ENCODE results near the gene TIFAB. TPM values are rescaled to one million over a fixed set of nuclear protein-coding genes. Genes with fewer than 3 reads are reported as not detected.

Gene TIFAB
- total RNA-seq, 4 donors from 2014 or later, result 0.08 TPM; not detected in 3

DNA sequence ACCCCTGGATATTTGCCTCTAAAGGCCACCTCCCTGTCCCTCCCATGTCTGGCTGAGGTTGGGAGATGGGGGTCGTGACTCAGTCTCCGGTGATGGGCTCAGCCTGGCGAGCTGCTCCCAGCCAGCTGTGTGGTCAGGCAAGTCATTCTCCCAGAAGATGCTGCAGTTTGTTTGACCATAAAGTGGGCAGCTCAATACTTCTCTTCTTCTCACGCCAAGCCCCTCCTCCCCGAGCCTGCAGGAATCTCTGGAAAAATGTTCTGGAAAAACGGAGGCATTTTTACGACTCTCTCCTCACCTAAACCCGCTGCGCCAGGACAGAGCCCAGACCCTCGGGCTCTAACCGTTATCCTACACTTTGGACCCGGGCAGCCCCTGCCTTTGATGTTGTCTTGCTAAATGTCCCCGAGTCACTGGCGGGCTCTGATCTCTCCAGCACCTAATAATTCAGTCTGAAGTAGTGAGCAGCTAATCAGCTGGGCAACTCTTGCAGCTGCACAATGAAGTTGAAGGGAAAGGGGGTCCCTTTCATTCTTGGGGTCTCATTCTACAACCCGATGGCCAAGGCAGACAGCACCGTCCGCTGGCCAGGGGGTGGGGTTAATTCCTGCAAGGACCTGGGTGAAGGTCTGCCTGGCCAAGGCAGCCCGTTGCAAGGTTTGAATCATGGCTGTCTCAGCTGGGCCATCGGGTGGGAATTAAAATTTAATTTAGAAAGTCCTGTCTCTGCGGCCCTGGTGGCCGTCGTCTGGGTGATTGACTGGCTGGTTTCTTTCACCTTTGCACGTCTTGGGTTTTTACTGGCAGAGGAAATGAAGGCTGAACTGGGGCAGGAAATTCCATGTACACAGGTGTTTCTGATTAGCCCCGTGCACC is 17.3 kb downstream of the TIFAB start:
- H3K9me3 ChIP-seq, result no peaks in the 10 kb centered on the region
- H3K27me3 ChIP-seq, result peaks cover 27% of the 10 kb centered on the region
- H3K4me3 ChIP-seq, result no peak overlapping the region
- peaks cover 13% of the 10 kb centered on the region for H3K4me1 ChIP-seq
- no peaks in the 10 kb centered on the region for H3K36me3 ChIP-seq
- no peak for DNase-seq (ENCODE audit: low spot score in 2 of 2)
- TF ChIP-seq CTCF (IDR thresholded peaks at IDR 0.05) (no peak), EP300 (IDR thresholded peaks at IDR 0.05) (no peak), POLR2AphosphoS5 (IDR thresholded peaks at IDR 0.05) (no peak)
- H3K27ac ChIP-seq, result no peak overlapping the region
- WGBS, result 66% methylated on average over 15 of the region's 24 CpGs

- Histone ChIP-seq H3K4me3 (no peak overlapping the region), H3K27ac (no peak overlapping the region), H3K4me1 (peaks cover 12% of the 10 kb centered on the region), H3K36me3 (no peaks in the 10 kb centered on the region), H3K9me3 (peaks cover 1% of the 10 kb centered on the region), H3K27me3 (peaks cover 29% of the 10 kb centered on the region)
- TF ChIP-seq CTCF (IDR thresholded peaks at IDR 0.05), result no peak
- TF ChIP-seq POLR2A (IDR thresholded peaks at IDR 0.05), result no peak
- TF ChIP-seq POLR2AphosphoS5 (IDR thresholded peaks at IDR 0.05), result no peak
- 82% methylated on average over 12 of the region's 12 CpGs for WGBS
- DNase-seq (ENCODE audit: low spot score in 2 of 2), result no peak
Observed at GRCh38 chr5:135433681-135434426, 18.3 kb downstream of the TIFAB start.

DNA sequence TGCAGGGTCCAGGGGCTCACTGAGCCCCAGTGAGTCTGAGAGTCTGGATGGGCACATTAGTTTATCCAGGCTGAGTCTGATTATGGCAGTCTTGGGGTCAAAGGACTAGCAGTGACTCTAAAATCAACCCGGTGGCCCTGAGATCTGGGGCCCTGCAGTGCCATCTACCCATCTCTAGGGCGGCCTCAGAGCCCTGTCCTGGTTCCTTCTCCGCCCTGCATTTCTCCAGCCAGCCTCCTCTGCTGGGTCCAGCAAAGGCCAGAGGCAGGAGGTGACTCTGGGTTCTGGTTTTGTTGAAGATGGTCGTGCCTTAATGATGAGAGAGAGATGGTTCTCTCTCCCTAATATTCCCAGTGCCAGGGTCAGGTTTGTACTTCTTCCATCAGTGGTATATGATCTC is 20.0 kb downstream of the TIFAB start:
- WGBS, result 86% methylated on average over 2 of the region's 4 CpGs
- Histone ChIP-seq H3K4me3 (no peak overlapping the region), H3K27ac (no peak overlapping the region), H3K9me3 (peaks cover 7% of the 10 kb centered on the region), H3K4me1 (no peaks in the 10 kb centered on the region), H3K27me3 (peaks cover 27% of the 10 kb centered on the region), H3K36me3 (no peaks in the 10 kb centered on the region)
- TF ChIP-seq CTCF (IDR thresholded peaks at IDR 0.05) (no peak), POLR2AphosphoS5 (IDR thresholded peaks at IDR 0.05) (no peak), POLR2A (IDR thresholded peaks at IDR 0.05) (no peak), EP300 (IDR thresholded peaks at IDR 0.05) (no peak)
- DNase-seq (ENCODE audit: low spot score in 2 of 2), result no peak

- Histone ChIP-seq H3K36me3 (no peaks in the 10 kb centered on the region), H3K27ac (no peak overlapping the region), H3K4me1 (no peaks in the 10 kb centered on the region), H3K9me3 (peaks cover 7% of the 10 kb centered on the region), H3K4me3 (no peak overlapping the region), H3K27me3 (peaks cover 10% of the 10 kb centered on the region)
- 81% methylated on average over 7 of the region's 7 CpGs for WGBS
- TF ChIP-seq POLR2A (IDR thresholded peaks at IDR 0.05), result no peak
- no peak for TF ChIP-seq CTCF (IDR thresholded peaks at IDR 0.05)
- no peak for TF ChIP-seq POLR2AphosphoS5 (IDR thresholded peaks at IDR 0.05)
- no peak for TF ChIP-seq EP300 (IDR thresholded peaks at IDR 0.05)
- no peak for DNase-seq (ENCODE audit: low spot score in 2 of 2)
Observed at GRCh38 chr5:135430135-135430437, 22.1 kb downstream of the TIFAB start.

All from suprapubic skin (tissue), 4 donors.